NCI-H526 (cell line): ENCODE data around the gene MBD3L2.
"Not testable (repeated sequence)": the region's sequence is repeated elsewhere in the genome, so short reads cannot be mapped to it uniquely, and the experiment has no call there.

Source experiments
- DNase-seq, 2 experiments: peaks; one replicate each; lab custom pipeline; 2025; lab: John Stamatoyannopoulos, UW

The MBD3L2 gene

DNA sequence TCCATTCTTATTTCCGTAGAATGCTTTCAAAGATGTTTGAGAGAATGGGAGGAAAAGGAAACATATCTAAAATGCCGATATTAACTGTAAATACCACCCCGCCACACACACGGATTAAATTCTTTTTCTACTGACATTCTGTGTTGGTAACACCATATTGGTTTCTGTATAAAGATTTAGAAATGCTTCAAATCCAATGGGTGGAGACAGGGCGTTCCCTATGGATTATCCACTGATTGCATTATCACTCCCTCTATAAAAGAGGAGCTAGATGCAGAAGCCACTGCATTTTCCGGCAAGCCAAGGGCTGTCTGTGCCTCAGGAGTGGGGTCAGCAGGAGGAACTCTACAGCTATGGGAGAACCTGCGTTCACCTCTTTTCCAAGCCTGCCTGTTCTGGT, at the start of gene MBD3L2:
TSS of gene MBD3L2 (plus strand) at position 301 of the 400 bp plus-strand sequence. CDS start at position 354, 53 bp downstream.
- not testable (repeated sequence) for DNase-seq

GRCh38 chr19:6999933-7000332, 49.2 kb upstream of the MBD3L2 start:
- no peak for DNase-seq

DNA sequence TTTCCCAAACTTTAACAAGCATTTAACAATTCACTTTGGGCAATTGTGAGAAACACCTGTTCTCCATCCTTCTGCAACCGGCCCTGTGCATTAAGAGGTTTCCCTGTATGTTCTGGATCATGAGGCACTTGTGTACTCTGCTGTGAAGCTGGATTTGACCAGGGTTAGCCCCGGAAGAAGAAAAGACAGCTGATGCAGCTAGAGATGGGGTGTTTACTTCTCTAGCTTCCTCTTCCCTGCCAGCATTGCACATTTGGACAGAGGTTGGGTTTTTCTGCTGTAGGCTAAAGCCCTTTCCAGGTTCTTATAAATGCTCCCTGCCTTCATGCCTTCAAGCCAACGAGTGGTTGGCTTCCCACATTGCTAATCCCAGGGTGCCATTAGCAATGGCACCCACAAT, 48.8 kb upstream of the MBD3L2 start:
- no peak for DNase-seq

DNA sequence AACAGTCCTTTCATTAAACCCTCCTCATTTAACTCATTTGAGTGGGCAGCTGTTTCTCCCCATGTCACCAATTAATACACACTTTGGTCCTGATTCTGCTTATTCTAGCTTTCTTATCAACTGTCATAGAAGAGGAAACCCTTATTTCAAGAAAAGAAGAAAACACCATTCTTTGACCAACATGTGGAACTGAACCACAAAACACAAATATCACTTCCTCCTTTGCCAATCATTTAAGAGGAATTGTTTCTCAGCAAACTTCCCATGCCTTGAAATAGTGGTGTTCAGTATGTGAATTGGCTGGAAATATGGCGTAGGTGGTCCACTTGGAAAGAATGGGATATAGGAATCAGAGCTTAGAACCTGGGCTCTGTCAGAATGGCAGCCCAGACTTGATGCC, 48.3 kb upstream of the MBD3L2 start:
- DNase-seq, result no peak

- peak in 1 of 2 experiments; percentile 23 for DNase-seq
Observed at GRCh38 chr19:7004313-7004931, 44.7 kb upstream of the MBD3L2 start.

DNA sequence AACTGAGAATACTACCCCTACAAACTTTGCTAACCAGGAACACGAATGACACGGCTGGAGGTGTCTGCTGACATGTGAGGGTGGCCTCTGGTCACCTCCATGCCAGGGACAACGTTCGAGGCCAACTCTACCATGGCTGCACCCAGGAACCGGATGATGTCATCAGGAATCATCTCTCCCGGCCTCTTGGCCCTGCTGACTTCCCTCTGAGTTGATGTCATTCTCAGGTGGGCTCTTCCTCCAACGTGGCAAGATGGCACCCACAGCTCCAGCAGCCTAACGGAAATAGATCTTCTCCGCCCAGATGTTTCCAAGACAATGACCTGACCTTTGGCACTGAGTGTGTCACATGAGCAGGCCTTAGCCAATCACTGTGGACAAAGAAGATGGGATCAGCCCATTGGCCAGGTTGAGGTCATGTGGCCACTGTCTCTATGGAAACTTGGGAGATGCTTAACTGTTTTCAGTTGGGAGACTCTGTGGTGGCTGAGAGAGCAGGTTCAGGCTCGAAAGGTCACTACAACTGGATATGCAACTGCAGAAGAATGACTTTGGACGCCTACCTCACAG, 42.9 kb upstream of the MBD3L2 start:
- no peak for DNase-seq

DNA sequence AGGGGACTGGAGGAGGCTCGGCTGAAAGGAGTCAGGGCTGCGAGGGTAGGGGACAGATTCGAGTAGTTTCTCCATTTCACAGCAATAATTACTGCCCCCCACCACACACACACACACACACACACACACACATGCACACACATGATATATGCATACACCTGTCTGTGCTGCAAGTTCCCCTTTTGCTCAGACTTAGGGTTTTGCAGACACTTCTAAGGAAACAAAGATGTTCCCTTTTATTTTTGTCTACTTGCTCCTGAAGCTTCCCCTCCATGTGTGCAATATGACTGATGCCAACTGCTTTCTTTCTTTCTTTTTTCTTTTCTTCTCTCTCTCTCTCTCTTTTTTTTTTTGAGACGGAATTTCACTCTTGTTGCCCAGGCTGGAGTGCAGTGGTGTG, 41.3 kb upstream of the MBD3L2 start:
- no peak for DNase-seq

- DNase-seq, result no peak
Observed at GRCh38 chr19:7010722-7011593, 38.2 kb upstream of the MBD3L2 start.

GRCh38 chr19:7013678-7014077, 35.4 kb upstream of the MBD3L2 start:
- DNase-seq, result no peak

DNA sequence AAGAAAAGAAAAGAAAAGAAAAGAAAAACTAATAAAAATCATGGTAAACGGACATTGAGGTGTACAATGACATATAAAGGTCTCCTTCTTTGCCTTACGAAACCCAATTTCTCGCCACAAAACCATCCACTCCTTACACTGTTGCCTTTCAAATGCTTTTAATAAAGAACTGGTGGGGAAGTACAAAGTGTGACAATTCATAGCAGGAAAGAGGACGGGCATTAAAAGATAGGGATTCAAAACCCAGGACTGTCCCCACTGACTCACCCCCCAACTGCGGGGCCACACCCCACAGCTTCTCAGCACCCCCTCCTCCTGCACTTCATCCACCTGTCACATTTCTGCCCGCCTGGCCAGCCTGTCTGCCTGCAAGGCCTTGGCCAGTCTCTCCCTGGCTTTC, 30.3 kb upstream of the MBD3L2 start:
- no peak for DNase-seq

DNA sequence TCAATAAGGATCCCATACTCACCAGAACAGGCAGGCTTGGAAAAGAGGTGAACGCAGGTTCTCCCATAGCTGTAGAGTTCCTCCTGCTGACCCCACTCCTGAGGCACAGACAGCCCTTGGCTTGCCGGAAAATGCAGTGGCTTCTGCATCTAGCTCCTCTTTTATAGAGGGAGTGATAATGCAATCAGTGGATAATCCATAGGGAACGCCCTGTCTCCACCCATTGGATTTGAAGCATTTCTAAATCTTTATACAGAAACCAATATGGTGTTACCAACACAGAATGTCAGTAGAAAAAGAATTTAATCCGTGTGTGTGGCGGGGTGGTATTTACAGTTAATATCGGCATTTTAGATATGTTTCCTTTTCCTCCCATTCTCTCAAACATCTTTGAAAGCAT, 27.8 kb upstream of the MBD3L2 start, which contains the start of gene MBD3L2B:
TSS of gene MBD3L2B (minus strand) at position 101 of the 400 bp plus-strand sequence. CDS start at position 67, 34 bp downstream.
- not testable (repeated sequence) for DNase-seq

DNA sequence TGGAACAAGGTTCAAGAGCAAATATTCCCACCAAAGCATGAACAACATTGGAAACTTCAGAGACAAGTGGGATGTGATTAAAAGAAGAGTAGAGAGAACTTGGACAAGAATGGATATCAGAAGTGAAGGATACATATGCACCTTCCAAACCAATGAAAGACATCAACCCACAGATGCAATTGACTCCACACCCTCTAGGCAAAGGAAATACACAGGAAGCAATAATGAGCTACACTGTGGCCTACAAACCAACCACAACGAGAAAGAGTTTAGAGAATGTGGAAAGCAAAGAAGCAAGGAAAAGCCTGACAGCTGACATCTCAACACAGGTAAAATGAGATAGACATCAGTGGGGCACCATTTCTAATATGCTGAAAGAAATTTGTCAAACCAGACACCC, 20.3 kb upstream of the MBD3L2 start:
- DNase-seq, result not testable (repeated sequence)

GRCh38 chr19:7030278-7030677, 18.8 kb upstream of the MBD3L2 start, which contains the start of gene MBD3L5:
Gene MBD3L5 (plus strand): TSS chr19:7030578. CDS start chr19:7030612, 34 bp downstream.
- not testable (repeated sequence) for DNase-seq

DNA sequence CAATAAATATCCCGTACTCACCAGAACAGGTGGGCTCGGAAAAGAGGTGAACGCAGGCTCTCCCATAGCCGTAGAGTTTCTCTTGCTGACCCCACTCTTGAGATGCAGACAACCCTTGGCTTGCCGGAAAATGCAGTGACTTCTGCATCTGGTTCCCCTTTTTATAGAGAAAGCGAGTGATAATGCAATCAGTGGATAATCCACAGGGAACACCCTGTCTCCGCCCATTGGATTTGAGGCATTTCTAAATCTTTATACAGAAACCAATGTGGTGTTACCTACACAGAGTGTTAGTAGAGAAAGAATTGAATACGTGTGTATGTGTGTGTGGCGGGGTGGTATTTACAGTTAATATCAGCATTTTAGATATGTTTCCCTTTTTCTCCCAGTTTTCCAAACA, 9.0 kb upstream of the MBD3L2 start, which contains the start of gene MBD3L4:
TSS of gene MBD3L4 (minus strand) at position 101 of the 400 bp plus-strand sequence. CDS start at position 66, 35 bp downstream.
- not testable (repeated sequence) for DNase-seq

DNA sequence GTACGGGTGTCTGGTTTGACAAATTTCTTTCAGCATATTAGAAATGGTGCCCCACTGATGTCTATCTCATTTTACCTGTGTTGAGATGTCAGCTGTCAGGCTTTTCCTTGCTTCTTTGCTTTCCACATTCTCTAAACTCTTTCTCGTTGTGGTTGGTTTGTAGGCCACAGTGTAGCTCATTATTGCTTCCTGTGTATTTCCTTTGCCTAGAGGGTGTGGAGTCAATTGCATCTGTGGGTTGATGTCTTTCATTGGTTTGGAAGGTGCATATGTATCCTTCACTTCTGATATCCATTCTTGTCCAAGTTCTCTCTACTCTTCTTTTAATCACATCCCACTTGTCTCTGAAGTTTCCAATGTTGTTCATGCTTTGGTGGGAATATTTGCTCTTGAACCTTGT, 7.6 kb upstream of the MBD3L2 start:
- not testable (repeated sequence) for DNase-seq

GRCh38 chr19:7051421-7051820, 2.3 kb downstream of the MBD3L2 start:
- not testable (repeated sequence) for DNase-seq

DNA sequence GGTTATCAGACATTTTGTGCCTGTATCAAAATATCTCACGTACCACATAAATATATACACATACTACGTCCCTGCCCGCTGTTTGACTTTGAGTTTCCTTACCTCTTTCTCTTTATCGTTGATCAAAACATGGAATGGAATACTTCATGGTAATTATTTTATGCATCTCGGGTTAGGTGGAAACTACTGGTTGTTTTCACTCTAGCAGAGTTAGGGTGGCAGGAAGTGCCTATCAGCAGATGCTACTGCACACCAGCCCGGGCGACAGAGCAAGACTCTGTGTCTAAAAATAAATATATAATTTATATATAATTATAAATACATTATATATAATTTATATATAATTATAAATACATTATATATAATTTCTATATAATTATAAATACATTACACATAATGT, 3.8 kb downstream of the MBD3L2 start:
- DNase-seq, result not testable (repeated sequence)

- DNase-seq, result not testable (repeated sequence)
Observed at GRCh38 chr19:7054635-7055368, 5.7 kb downstream of the MBD3L2 start.

DNA sequence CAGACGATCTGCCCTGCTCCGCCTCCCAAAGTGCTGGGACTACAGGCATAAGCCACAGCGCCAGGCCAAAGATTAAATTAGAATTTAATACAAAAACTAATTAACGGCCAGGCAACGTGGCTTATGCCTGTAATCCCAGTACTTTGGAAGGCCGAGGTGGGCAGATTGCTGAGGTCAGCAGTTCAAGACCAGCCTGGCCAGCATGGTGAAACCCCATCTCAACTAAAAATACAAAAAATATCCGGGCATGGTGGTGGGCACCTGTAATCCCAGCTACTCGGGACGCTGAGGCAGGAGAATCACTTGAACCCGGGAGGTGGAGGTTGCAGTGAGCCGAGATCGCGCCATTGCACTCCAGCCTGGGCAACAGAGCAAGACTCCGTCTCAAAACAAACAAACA, 6.6 kb downstream of the MBD3L2 start:
- not testable (repeated sequence) for DNase-seq

GRCh38 chr19:7056371-7056770, 7.2 kb downstream of the MBD3L2 start:
- DNase-seq, result not testable (repeated sequence)

- DNase-seq, result not testable (repeated sequence)
Observed at GRCh38 chr19:7058576-7058975, 9.5 kb downstream of the MBD3L2 start, which contains the start of gene MBD3L3. Gene MBD3L3 (minus strand): TSS chr19:7058676. CDS start chr19:7058605, 71 bp downstream.

- DNase-seq, result not testable (repeated sequence)
Observed at GRCh38 chr19:7059977-7060376, 10.9 kb downstream of the MBD3L2 start.
